Middle frontal gyrus (tissue), 1 donor: ENCODE measurements around the gene PDSS1.

Experiments
- DNase-seq: peaks from one replicate; pipeline ENCODE4 v3.0.0-alpha.2; 2015; ENCODE audit warnings: low spot score; ENCODE audit errors: extremely low spot score

PDSS1 gene

GRCh38 chr10:26699631-26700030 is 2.1 kb downstream of the PDSS1 start:
- DNase-seq: no peak

GRCh38 chr10:26700884-26701630 is 3.6 kb downstream of the PDSS1 start:
- no peak for DNase-seq

- no peak for DNase-seq
Measured at GRCh38 chr10:26703096-26703495, 5.6 kb downstream of the PDSS1 start.

- no peak for DNase-seq
Measured at GRCh38 chr10:26703974-26704373, 6.5 kb downstream of the PDSS1 start.

GRCh38 chr10:26706206-26706605 is 8.7 kb downstream of the PDSS1 start:
- no peak for DNase-seq

- DNase-seq: no peak
Measured at GRCh38 chr10:26706936-26707335, 9.4 kb downstream of the PDSS1 start.

GRCh38 chr10:26711324-26711723 is 13.8 kb downstream of the PDSS1 start:
- no peak for DNase-seq

GRCh38 chr10:26714415-26715136 is 17.1 kb downstream of the PDSS1 start:
- no peak for DNase-seq

GRCh38 chr10:26715137-26715487 is 17.6 kb downstream of the PDSS1 start:
- DNase-seq: no peak

- no peak for DNase-seq
Measured at GRCh38 chr10:26717476-26717875, 20.0 kb downstream of the PDSS1 start.

- DNase-seq: no peak
Measured at GRCh38 chr10:26721561-26721960, 24.1 kb downstream of the PDSS1 start.

GRCh38 chr10:26723016-26723415 is 25.5 kb downstream of the PDSS1 start:
- no peak for DNase-seq

- peak; percentile 76 for DNase-seq
Measured at GRCh38 chr10:26725837-26726727, 28.6 kb downstream of the PDSS1 start.

- DNase-seq: no peak
Measured at GRCh38 chr10:26727005-26727404, 29.5 kb downstream of the PDSS1 start.

- DNase-seq: no peak
Measured at GRCh38 chr10:26728957-26729356, 31.5 kb downstream of the PDSS1 start.

- DNase-seq: no peak
Measured at GRCh38 chr10:26729395-26729794, 31.9 kb downstream of the PDSS1 start.

GRCh38 chr10:26730552-26730951 is 33.1 kb downstream of the PDSS1 start:
- no peak for DNase-seq

GRCh38 chr10:26733750-26734568 is 36.5 kb downstream of the PDSS1 start:
- DNase-seq: no peak

- no peak for DNase-seq
Measured at GRCh38 chr10:26735435-26735834, 37.9 kb downstream of the PDSS1 start.

- no peak for DNase-seq
Measured at GRCh38 chr10:26737730-26738129, 40.2 kb downstream of the PDSS1 start.

- DNase-seq: no peak
Measured at GRCh38 chr10:26738301-26738911, 40.9 kb downstream of the PDSS1 start.
